Neuronal stem cell (in vitro differentiated cells): ENCODE data around the gene NEK8.
A peak's percentile ranks its signal among the peaks of the same experiment; 100 is the strongest.

ENCODE experiments used
- DNase-seq: peaks from one replicate; pipeline ENCODE4 v3.0.0-alpha.2; 2013; ENCODE audit warnings: low spot score
- H2AFZ ChIP-seq: one replicate; pipeline ENCODE4 v1.6.1; 2013; ENCODE audit warnings: mild to moderate bottlenecking, low read length, inconsistent platforms
- H2AK5ac ChIP-seq: 2 replicates; pipeline ENCODE4 v1.6.1; 2013; ENCODE audit warnings: low read depth, mild to moderate bottlenecking, inconsistent platforms, low read length, moderate library complexity, mixed read lengths
- H2BK120ac ChIP-seq: 2 replicates; pipeline ENCODE4 v1.6.1; 2013; ENCODE audit warnings: low read depth, mild to moderate bottlenecking, inconsistent platforms, low read length, moderate library complexity, mixed read lengths
- H2BK12ac ChIP-seq: one replicate; pipeline ENCODE4 v1.6.1; 2013; ENCODE audit warnings: low read length, inconsistent platforms
- H2BK15ac ChIP-seq: 2 replicates; pipeline ENCODE4 v1.6.1; 2013; ENCODE audit warnings: mild to moderate bottlenecking, low read length, inconsistent platforms, mixed read lengths
- H2BK5ac ChIP-seq: one replicate; pipeline ENCODE4 v1.6.1; 2013; ENCODE audit warnings: inconsistent platforms, mild to moderate bottlenecking, low read length, moderate library complexity
- H3K14ac ChIP-seq: one replicate; pipeline ENCODE4 v1.6.1; 2013; ENCODE audit warnings: low read length, inconsistent platforms
- H3K18ac ChIP-seq: 2 replicates; pipeline ENCODE4 v1.6.1; 2013; ENCODE audit warnings: low read length, inconsistent platforms
- H3K23ac ChIP-seq: 2 replicates; pipeline ENCODE4 v1.6.1; 2013; ENCODE audit warnings: low read depth, mild to moderate bottlenecking, mixed read lengths, low read length, inconsistent platforms; ENCODE audit not compliant: poor library complexity
- H3K27ac ChIP-seq: replicated peaks from 3 replicates; pipeline ENCODE4 v1.5.1; 2013; ENCODE audit warnings: low read length, inconsistent platforms
- H3K27me3 ChIP-seq, 3 experiments: 2 replicates each; pipeline ENCODE4 v1.6.1; 2013; ENCODE audit warnings: low read length in 3 of 3, mild to moderate bottlenecking in 2 of 3, inconsistent platforms in 1 of 3, low read depth in 1 of 3, mixed read lengths in 1 of 3, moderate library complexity in 1 of 3; ENCODE audit not compliant: control insufficient read depth in 3 of 3, insufficient read depth in 3 of 3
- H3K36me3 ChIP-seq, 2 donors: replicated peaks in 1 of 2; 2 replicates each; pipeline ENCODE4 v1.6.1; 2013; ENCODE audit warnings: low read length in 2 of 2; ENCODE audit not compliant: control insufficient read depth in 2 of 2, insufficient read depth in 2 of 2
- H3K4ac ChIP-seq: 2 replicates; pipeline ENCODE4 v1.6.1; 2013; ENCODE audit warnings: inconsistent platforms, mild to moderate bottlenecking, low read length, moderate library complexity
- H3K4me1 ChIP-seq, 2 donors: 1 replicate in 1 of 2; 2 replicates in 1 of 2; pipeline ENCODE4 v1.6.1; 2013; ENCODE audit warnings: low read length in 2 of 2, low read depth in 1 of 2; ENCODE audit not compliant: control insufficient read depth in 2 of 2, insufficient read depth in 1 of 2
- H3K4me2 ChIP-seq: one replicate; pipeline ENCODE4 v1.6.1; 2013; ENCODE audit warnings: mild to moderate bottlenecking, low read length, inconsistent platforms; ENCODE audit not compliant: insufficient read depth, poor library complexity, severe bottlenecking
- H3K4me3 ChIP-seq, 2 donors: 2 replicates each; pipeline ENCODE4 v1.5.1; 2013; ENCODE audit warnings: low read length in 2 of 2, mild to moderate bottlenecking in 2 of 2, inconsistent platforms in 1 of 2, moderate library complexity in 1 of 2
- H3K79me1 ChIP-seq: one replicate; pipeline ENCODE4 v1.6.1; 2013; ENCODE audit warnings: low read depth, mild to moderate bottlenecking, inconsistent platforms, low read length, moderate library complexity
- H3K9ac ChIP-seq: one replicate; pipeline ENCODE4 v1.6.1; 2013; ENCODE audit warnings: mild to moderate bottlenecking, low read depth, low read length, inconsistent platforms; ENCODE audit not compliant: poor library complexity
- H3K9me3 ChIP-seq, 2 donors: replicated peaks in 1 of 2; 2 replicates each; pipeline versions ENCODE3 to v1.6.1; 2013; ENCODE audit warnings: low read length in 2 of 2, mild to moderate bottlenecking in 2 of 2, inconsistent platforms in 1 of 2, low read depth in 1 of 2, mixed read lengths in 1 of 2, moderate library complexity in 1 of 2; ENCODE audit not compliant: control insufficient read depth in 2 of 2, insufficient read depth in 1 of 2
- H4K8ac ChIP-seq: one replicate; pipeline ENCODE4 v1.6.1; 2013; ENCODE audit warnings: low read depth, mild to moderate bottlenecking, inconsistent platforms, low read length, moderate library complexity
- H4K91ac ChIP-seq: one replicate; pipeline ENCODE4 v1.6.1; 2013; ENCODE audit warnings: low read length, low read depth, mild to moderate bottlenecking, inconsistent platforms; ENCODE audit not compliant: poor library complexity
- WGBS, 2 donors: extraction: QIAGEN DNeasy Blood & Tissue Kit; methylation state at CpG; one replicate each; pipeline ENCODE4 v1.1.7; 2013; ENCODE audit warnings: missing lambda C conversion rate in 2 of 2, mixed read lengths in 1 of 2; ENCODE audit not compliant: insufficient read length in 2 of 2, insufficient replicate concordance in 1 of 2; ENCODE audit errors: extremely low coverage in 2 of 2; 5-methylcytosine and 5-hydroxymethylcytosine counted together

Gene NEK8

DNA sequence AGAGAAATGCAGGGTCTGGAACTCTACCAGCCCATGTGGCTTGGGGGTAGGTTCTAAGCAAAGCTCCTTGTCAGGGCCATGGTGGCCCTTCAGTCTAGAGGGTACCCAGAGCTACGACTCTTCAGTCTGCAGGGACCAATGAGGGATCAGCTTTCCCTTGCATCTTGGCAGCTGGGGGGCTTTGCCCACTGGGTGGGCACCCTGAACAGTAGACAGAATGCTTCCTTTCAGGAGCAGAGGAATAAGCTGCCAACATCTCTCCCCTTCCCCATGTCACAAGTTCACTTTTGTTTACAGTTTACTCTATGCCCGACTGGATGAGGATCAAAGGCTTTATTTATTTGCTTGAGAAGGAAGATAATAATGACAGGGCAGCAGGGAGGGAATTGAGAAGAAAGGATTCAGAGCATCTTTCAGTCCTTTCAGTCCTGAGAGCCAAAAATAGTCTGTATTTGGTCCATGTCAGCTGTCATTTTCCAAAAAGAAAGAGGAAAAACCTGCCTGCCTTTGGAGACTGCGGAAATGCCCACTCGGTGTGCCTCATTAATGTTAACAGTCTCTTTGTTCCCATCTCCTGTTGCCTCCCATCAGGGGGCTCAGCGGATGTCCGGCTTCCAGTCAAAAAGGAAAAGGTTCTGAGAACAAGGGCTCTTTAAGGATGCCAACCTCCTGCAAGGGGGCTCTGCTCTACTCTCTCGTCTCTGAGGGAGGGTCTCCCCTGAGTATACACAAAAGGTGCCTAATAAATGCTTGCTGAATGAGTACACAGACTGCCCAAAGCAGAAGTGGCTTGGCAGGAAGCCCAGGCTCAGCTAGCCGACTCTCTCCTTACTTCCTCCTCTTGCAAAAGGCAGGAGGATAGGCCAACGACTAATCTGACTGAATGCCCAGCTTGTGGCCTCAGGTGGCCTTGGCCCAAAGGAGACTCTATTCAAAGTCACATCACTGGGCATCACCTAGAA, 32.3 kb downstream of the NEK8 start:
- Histone ChIP-seq H2BK12ac (no peak overlapping the region), H3K9me3 (no peaks in the 10 kb centered on the region), H2BK5ac (no peak overlapping the region), H4K8ac (no peak overlapping the region), H2AK5ac (no peak overlapping the region), H3K4me3 (no peak overlapping the region), H3K27ac (peak overlapping the region; percentile 51), H3K27me3 (no peaks in the 10 kb centered on the region), H3K79me1 (no peaks in the 10 kb centered on the region), H2BK15ac (no peak overlapping the region), H3K18ac (no peak overlapping the region), H3K4me1 (peaks cover 11 to 15% of the 10 kb centered on the region in 2 donors), H3K4me2 (no peak overlapping the region), H2BK120ac (no peak overlapping the region), H2AFZ (no peak overlapping the region), H3K14ac (no peak overlapping the region), H4K91ac (no peak overlapping the region), H3K4ac (no peak overlapping the region), H3K36me3 (peaks cover 23 to 68% of the 10 kb centered on the region in 2 donors), H3K23ac (no peak overlapping the region), H3K9ac (no peak overlapping the region)
- no peak for DNase-seq
- no CpG with 5 or more reads among the region's 9 CpGs for WGBS, 2 donors

DNA sequence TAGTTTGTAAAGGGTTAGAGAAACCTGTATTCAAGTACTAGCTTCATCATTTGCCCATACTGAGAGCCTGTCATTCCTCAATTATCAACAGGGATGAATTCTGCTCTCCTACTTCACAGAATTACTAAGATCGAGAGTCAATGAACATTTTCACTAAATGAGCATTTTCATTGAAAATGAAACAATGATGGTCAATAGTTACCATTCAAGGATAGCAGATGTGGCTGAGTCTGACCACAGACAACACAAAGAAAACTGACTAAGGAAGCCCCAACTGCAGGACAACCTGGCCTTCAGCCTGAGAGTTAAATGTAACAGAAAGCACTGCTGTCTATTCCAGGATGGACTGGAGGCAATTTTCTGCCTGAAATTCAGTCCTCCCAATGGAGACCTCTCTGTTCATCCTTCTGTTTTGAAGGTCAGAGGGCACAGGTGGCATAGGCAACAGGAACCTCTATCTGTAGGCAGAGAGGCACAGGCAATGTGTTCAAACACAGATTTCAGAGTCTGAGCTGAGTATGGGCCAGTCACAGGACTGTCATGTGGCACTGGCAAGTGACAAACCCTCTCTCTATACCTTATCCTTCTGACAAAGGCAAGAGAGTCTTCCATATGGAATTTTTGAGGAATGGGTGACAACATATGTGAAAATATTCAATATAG, 34.7 kb downstream of the NEK8 start:
- no peak overlapping the region for H2AFZ ChIP-seq
- no peaks in the 10 kb centered on the region for H3K27me3 ChIP-seq
- no peak overlapping the region for H2BK15ac ChIP-seq
- no peak overlapping the region for H2AK5ac ChIP-seq
- no peak for DNase-seq
- H4K8ac ChIP-seq = no peak overlapping the region
- H3K27ac ChIP-seq = no peak overlapping the region
- H2BK12ac ChIP-seq = no peak overlapping the region
- peaks cover 11 to 15% of the 10 kb centered on the region in 2 donors for H3K4me1 ChIP-seq
- no peak overlapping the region for H3K18ac ChIP-seq
- no peak overlapping the region for H3K4me3 ChIP-seq
- H3K23ac ChIP-seq = no peak overlapping the region
- H2BK5ac ChIP-seq = no peak overlapping the region
- H3K36me3 ChIP-seq = peaks cover 19 to 56% of the 10 kb centered on the region in 2 donors
- H3K9me3 ChIP-seq = no peaks in the 10 kb centered on the region
- no peak overlapping the region for H3K4ac ChIP-seq
- H3K14ac ChIP-seq = no peak overlapping the region
- H3K9ac ChIP-seq = no peak overlapping the region
- H3K79me1 ChIP-seq = no peaks in the 10 kb centered on the region
- no peak overlapping the region for H2BK120ac ChIP-seq
- no CpG with 5 or more reads among the region's 1 CpG for WGBS, 2 donors
- no peak overlapping the region for H4K91ac ChIP-seq
- H3K4me2 ChIP-seq = no peak overlapping the region

DNA sequence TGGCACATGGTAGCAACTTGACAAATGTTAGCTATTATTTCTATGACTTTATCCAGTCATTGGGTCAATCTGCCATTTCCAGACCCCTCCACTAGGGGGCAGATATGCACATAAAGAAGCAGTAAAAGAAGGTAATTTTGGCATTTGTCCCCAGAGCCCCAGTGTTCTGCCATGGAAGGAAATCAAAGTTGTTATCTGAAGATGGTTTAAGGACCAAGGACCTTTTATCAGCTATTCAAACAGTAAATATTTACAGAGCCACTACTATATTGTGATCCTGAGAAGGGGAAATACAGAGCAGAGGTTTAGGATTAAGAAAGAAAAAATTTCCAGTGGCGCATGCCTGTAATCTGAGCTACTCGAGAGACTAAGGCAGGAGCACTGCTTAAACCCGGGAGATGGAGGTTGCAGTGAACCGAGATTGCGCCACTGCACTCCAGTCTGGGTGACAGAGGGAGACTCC, 35.2 kb downstream of the NEK8 start:
- no peak overlapping the region for H3K27ac ChIP-seq
- DNase-seq = no peak

DNA sequence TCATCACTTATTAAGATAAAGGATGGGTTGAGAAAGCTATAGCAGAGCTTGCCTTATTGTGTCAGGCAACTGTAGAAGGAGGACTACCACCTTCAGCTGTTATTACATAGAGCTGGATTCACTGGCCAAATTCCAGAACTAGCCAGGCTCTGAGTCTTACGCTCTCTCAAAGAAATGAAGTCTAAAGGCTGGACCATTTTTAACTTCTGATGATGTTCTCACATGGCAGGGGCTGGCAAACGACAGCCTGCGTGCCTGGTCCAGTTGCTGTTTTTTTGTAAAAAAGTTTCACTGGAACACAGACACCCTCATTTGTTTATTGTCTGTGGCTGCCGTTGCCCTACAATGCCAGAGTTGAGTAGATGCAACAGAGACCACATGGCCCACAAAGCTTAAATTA, 36.5 kb downstream of the NEK8 start:
- no peak overlapping the region for H2BK5ac ChIP-seq
- no peak overlapping the region for H3K14ac ChIP-seq
- no peak overlapping the region for H3K4me2 ChIP-seq
- no peak overlapping the region for H3K4ac ChIP-seq
- no peak overlapping the region for H3K23ac ChIP-seq
- no peak overlapping the region for H2BK12ac ChIP-seq
- H2AK5ac ChIP-seq = no peak overlapping the region
- no peaks in the 10 kb centered on the region for H3K9me3 ChIP-seq
- peaks cover 9 to 38% of the 10 kb centered on the region in 2 donors for H3K36me3 ChIP-seq
- no peak overlapping the region for H4K91ac ChIP-seq
- no peak overlapping the region for H2BK15ac ChIP-seq
- no CpG with 5 or more reads among the region's 4 CpGs for WGBS, 2 donors
- DNase-seq = no peak
- H2AFZ ChIP-seq = no peak overlapping the region
- H3K4me1 ChIP-seq = peaks cover 11 to 15% of the 10 kb centered on the region in 2 donors
- H3K4me3 ChIP-seq = no peak overlapping the region
- no peak overlapping the region for H4K8ac ChIP-seq
- H3K27ac ChIP-seq = no peak overlapping the region
- H2BK120ac ChIP-seq = no peak overlapping the region
- H3K27me3 ChIP-seq = no peaks in the 10 kb centered on the region
- no peaks in the 10 kb centered on the region for H3K79me1 ChIP-seq
- H3K9ac ChIP-seq = no peak overlapping the region
- no peak overlapping the region for H3K18ac ChIP-seq

More for the DNA sequence above, 35.2 kb downstream of the NEK8 start:
- Histone ChIP-seq H3K9me3 (no peaks in the 10 kb centered on the region), H3K23ac (no peak overlapping the region), H3K27me3 (no peaks in the 10 kb centered on the region), H3K4me1 (peaks cover 11 to 15% of the 10 kb centered on the region in 2 donors), H3K4me3 (no peak overlapping the region), H3K9ac (no peak overlapping the region), H4K91ac (no peak overlapping the region), H2BK15ac (no peak overlapping the region), H3K79me1 (no peaks in the 10 kb centered on the region), H3K18ac (no peak overlapping the region), H3K36me3 (peaks cover 15 to 50% of the 10 kb centered on the region in 2 donors), H2AK5ac (no peak overlapping the region), H2BK120ac (no peak overlapping the region), H2BK5ac (no peak overlapping the region), H3K4me2 (no peak overlapping the region), H2BK12ac (no peak overlapping the region), H3K4ac (no peak overlapping the region), H2AFZ (no peak overlapping the region), H4K8ac (no peak overlapping the region), H3K14ac (no peak overlapping the region)
- WGBS, 2 donors = no CpG with 5 or more reads among the region's 5 CpGs
